Neutrophil (primary cell): ENCODE data around the gene NRN1L.
A peak's percentile ranks its signal among the peaks of the same experiment; 100 is the strongest.

Source experiments
- H3K27ac ChIP-seq: fragments of 200-600 bp; sonication (generic); 2 replicates; pipeline ENCODE4 v1.5.1; 2016; ENCODE audit warnings: mild to moderate bottlenecking, moderate library complexity
- H3K27me3 ChIP-seq: fragments of 200-600 bp; sonication (generic); 2 replicates; pipeline ENCODE4 v1.6.0; 2016; ENCODE audit warnings: mild to moderate bottlenecking
- H3K36me3 ChIP-seq: fragments of 200-600 bp; sonication (generic); 2 replicates; pipeline ENCODE4 v1.5.1; 2017
- H3K4me1 ChIP-seq, 2 experiments: fragments of 200-600 bp in 1 of 2; sonication (generic) in 1 of 2; 1 replicate in 1 of 2; 2 replicates in 1 of 2; pipeline versions ENCODE4 v1.5.1 to v1.6.1; 2013 to 2016; ENCODE audit warnings: low read depth in 1 of 2, low read length in 1 of 2, mild to moderate bottlenecking in 1 of 2, moderate library complexity in 1 of 2; ENCODE audit not compliant: control insufficient read depth in 1 of 2, insufficient read depth in 1 of 2
- H3K4me3 ChIP-seq, 2 experiments: fragments of 200-600 bp in 1 of 2; sonication (generic) in 1 of 2; 1 replicate in 1 of 2; 2 replicates in 1 of 2; pipeline ENCODE4 v1.5.1; 2013 to 2016; ENCODE audit warnings: low read depth in 1 of 2, low read length in 1 of 2, mild to moderate bottlenecking in 1 of 2, moderate library complexity in 1 of 2
- H3K9me3 ChIP-seq: fragments of 200-600 bp; sonication (generic); 2 replicates; pipeline ENCODE4 v1.5.1; 2016
- TF ChIP-seq, protein P1 (sequence below): fragments of 200-600 bp; sonication (generic); IDR thresholded peaks from 2 replicates; pipeline ENCODE4 v1.5.1; 2016; ENCODE audit warnings: antibody characterized with exemption

The NRN1L gene

DNA sequence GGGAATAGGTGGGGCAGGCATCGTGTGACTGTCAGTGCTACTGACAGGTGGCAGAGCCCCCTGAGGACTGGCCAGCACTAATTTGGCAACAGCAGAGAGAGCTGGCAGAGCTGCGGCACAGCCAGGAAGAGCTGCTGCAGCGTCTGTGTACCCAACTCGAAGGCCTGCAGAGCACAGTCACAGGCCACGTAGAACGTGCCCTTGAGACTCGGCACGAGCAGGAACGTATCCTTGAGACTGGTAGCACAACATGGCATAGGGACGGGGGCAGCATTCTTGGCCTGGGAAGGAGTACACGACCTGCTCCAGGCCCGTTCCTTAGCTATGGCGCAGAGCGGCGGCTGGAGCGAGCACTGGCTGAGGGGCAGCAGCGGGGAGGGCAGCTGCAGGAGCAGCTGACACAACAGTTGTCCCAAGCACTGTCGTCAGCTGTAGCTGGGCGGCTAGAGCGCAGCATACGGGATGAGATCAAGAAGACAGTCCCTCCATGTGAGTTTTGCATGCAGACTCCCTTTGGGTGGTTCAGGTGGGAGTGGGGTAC, 3.0 kb upstream of the NRN1L start:
- TF ChIP-seq, protein P1, sequence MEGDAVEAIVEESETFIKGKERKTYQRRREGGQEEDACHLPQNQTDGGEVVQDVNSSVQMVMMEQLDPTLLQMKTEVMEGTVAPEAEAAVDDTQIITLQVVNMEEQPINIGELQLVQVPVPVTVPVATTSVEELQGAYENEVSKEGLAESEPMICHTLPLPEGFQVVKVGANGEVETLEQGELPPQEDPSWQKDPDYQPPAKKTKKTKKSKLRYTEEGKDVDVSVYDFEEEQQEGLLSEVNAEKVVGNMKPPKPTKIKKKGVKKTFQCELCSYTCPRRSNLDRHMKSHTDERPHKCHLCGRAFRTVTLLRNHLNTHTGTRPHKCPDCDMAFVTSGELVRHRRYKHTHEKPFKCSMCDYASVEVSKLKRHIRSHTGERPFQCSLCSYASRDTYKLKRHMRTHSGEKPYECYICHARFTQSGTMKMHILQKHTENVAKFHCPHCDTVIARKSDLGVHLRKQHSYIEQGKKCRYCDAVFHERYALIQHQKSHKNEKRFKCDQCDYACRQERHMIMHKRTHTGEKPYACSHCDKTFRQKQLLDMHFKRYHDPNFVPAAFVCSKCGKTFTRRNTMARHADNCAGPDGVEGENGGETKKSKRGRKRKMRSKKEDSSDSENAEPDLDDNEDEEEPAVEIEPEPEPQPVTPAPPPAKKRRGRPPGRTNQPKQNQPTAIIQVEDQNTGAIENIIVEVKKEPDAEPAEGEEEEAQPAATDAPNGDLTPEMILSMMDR, result no peak
- H3K4me3 ChIP-seq, result no peak overlapping the region
- peaks cover 99% of the 10 kb centered on the region for H3K36me3 ChIP-seq
- no peaks in the 10 kb centered on the region for H3K4me1 ChIP-seq
- H3K27me3 ChIP-seq, result no peaks in the 10 kb centered on the region
- no peaks in the 10 kb centered on the region for H3K9me3 ChIP-seq
- no peak overlapping the region for H3K27ac ChIP-seq

DNA sequence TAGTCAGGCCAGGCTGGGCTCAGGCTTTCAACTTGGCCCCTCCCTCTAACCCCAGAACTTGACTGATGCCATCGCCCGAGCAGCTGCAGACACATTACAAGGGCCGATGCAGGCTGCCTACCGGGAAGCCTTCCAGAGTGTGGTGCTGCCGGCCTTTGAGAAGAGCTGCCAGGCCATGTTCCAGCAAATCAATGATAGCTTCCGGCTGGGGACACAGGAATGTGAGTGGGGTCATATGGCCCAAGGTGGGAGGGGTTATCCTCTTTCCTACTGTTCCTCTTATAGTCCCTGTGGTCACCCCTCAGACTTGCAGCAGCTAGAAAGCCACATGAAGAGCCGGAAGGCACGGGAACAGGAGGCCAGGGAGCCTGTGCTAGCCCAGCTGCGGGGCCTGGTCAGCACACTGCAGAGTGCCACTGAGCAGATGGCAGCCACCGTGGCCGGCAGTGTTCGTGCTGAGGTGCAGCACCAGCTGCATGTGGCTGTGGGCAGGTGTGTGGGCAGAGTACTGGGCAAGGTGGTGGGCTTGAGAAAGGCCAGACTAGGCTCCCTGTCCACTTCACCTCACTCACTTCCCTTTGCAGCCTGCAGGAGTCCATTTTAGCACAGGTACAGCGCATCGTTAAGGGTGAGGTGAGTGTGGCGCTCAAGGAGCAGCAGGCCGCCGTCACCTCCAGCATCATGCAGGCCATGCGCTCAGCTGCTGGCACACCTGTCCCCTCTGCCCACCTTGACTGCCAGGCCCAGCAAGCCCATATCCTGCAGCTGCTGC, 2.1 kb upstream of the NRN1L start:
- no peaks in the 10 kb centered on the region for H3K9me3 ChIP-seq
- no peak overlapping the region for H3K27ac ChIP-seq
- H3K4me1 ChIP-seq, result no peaks in the 10 kb centered on the region
- H3K36me3 ChIP-seq, result peaks cover 94% of the 10 kb centered on the region
- no peaks in the 10 kb centered on the region for H3K27me3 ChIP-seq
- H3K4me3 ChIP-seq, result no peak overlapping the region
- TF ChIP-seq, protein P1, result no peak

DNA sequence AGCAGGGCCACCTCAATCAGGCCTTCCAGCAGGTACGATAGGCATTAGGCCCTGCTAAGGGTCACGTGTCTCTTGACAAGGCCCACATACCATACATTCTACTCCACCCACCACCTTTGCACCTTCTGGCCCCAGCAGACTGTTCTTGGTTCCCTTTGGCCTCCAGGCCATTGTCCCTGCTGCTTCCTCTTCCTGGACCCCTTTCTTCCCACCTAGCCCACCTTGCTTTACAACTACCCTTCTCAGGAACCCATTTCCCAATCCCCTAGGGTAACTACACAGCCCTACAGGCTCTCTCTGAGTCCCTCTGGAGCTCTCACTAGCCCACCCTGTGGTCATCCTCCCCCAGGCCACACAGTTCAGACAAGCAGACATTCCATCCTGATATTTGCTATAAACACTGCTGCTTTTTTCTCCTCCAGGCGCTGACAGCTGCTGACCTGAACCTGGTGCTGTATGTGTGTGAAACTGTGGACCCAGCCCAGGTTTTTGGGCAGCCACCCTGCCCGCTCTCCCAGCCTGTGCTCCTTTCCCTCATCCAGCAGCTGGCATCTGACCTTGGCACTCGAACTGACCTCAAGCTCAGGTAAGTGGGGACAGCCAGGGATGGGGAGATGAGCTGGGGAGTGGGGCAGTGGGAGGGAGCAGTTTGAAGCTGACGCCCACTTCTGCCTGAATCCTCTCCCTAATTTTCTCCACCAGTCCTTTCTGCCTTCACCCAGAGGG, 1.4 kb upstream of the NRN1L start:
- H3K36me3 ChIP-seq, result peaks cover 86% of the 10 kb centered on the region
- H3K27ac ChIP-seq, result peak overlapping the region; percentile 15
- TF ChIP-seq, protein P1, result no peak
- H3K4me1 ChIP-seq, result no peaks in the 10 kb centered on the region
- no peak overlapping the region for H3K4me3 ChIP-seq
- no peaks in the 10 kb centered on the region for H3K27me3 ChIP-seq
- no peaks in the 10 kb centered on the region for H3K9me3 ChIP-seq

DNA sequence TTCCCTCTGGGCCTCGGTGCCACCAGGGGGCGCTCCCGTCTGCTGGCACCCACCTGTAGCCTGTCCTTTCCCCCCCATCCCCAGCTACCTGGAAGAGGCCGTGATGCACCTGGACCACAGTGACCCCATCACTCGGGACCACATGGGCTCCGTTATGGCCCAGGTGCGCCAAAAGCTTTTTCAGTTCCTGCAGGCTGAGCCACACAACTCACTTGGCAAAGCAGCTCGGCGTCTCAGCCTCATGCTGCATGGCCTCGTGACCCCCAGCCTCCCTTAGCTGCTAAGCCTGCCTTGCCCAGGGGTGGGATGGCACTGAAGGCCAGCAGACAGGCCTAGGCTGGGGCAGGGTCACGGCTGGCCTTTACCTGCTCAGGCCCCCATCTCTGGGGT, 818 bp upstream of the NRN1L start:
- H3K4me1 ChIP-seq, result no peaks in the 10 kb centered on the region
- peak overlapping the region; percentile 15 for H3K27ac ChIP-seq
- TF ChIP-seq, protein P1, result peak; percentile 79
- H3K27me3 ChIP-seq, result no peaks in the 10 kb centered on the region
- H3K4me3 ChIP-seq, result no peak overlapping the region
- peaks cover 81% of the 10 kb centered on the region for H3K36me3 ChIP-seq
- H3K9me3 ChIP-seq, result no peaks in the 10 kb centered on the region

DNA sequence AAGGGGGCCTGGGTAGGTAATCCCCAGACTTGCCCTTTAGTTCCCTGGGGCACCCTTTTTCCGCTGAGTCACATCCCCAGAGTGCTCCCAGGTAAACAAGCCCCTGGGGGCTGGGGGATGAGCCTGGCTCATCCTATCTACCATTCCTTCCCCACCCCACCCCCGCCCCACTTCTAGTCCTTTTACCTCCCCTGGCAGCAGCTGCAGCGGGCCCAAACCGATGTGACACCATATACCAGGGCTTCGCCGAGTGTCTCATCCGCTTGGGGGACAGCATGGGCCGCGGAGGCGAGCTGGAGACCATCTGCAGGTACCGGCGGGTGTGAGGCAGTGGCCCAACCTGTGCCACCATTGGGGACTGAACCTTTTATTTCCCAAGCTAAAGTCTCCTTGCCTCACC, 860 bp downstream of the NRN1L start:
- no peaks in the 10 kb centered on the region for H3K9me3 ChIP-seq
- H3K36me3 ChIP-seq, result peaks cover 64% of the 10 kb centered on the region
- no peak overlapping the region for H3K27ac ChIP-seq
- H3K4me3 ChIP-seq, result no peak overlapping the region
- no peaks in the 10 kb centered on the region for H3K4me1 ChIP-seq
- TF ChIP-seq, protein P1, result no peak
- no peaks in the 10 kb centered on the region for H3K27me3 ChIP-seq
